Measurements from ENCODE around the gene PAX9. TPM values are rescaled to one million over a fixed set of nuclear protein-coding genes. Genes with fewer than 3 reads are reported as not detected.

The PAX9 gene
- total RNA-seq, 2 donors from 2014 or later: not detected

GRCh38 chr14:36652542-36653201 lies 9.0 kb upstream of the PAX9 start:
- no peak for ATAC-seq (replicated peaks)
- peaks cover 71% of the 10 kb centered on the region for H3K27me3 Mint-ChIP-seq
- H3K4me1 Mint-ChIP-seq: peaks cover 3% of the 10 kb centered on the region
- no peaks in the 10 kb centered on the region for H3K9me3 Mint-ChIP-seq
- H3K4me3 Mint-ChIP-seq: no peak overlapping the region
- H3K36me3 Mint-ChIP-seq (ENCODE audit: low read depth): peaks cover 5% of the 10 kb centered on the region
- no peak overlapping the region for H3K27ac Mint-ChIP-seq

- no peak for ATAC-seq (replicated peaks)
- Mint-ChIP-seq H3K9me3 (no peaks in the 10 kb centered on the region), H3K4me3 (no peak overlapping the region), H3K4me1 (peaks cover under 1% of the 10 kb centered on the region), H3K27me3 (peaks cover 70% of the 10 kb centered on the region), H3K36me3 (ENCODE audit: low read depth) (peaks cover 1% of the 10 kb centered on the region), H3K27ac (no peak overlapping the region)
These were observed 8.2 kb upstream of the PAX9 start for GRCh38 chr14:36653413-36653812.

GRCh38 chr14:36653962-36654793 lies 7.5 kb upstream of the PAX9 start:
- ATAC-seq (replicated peaks): no peak
- Mint-ChIP-seq H3K4me1 (peaks cover 4% of the 10 kb centered on the region), H3K36me3 (ENCODE audit: low read depth) (peaks cover 3% of the 10 kb centered on the region), H3K4me3 (no peak overlapping the region), H3K9me3 (peaks cover 2% of the 10 kb centered on the region), H3K27ac (no peak overlapping the region), H3K27me3 (peaks cover 73% of the 10 kb centered on the region)

- Mint-ChIP-seq H3K27me3 (peaks cover 74% of the 10 kb centered on the region), H3K4me1 (peaks cover 6% of the 10 kb centered on the region), H3K27ac (no peak overlapping the region), H3K9me3 (peaks cover 4% of the 10 kb centered on the region), H3K4me3 (no peak overlapping the region), H3K36me3 (ENCODE audit: low read depth) (peaks cover 4% of the 10 kb centered on the region)
- no peak for ATAC-seq (replicated peaks)
These were observed 6.8 kb upstream of the PAX9 start for GRCh38 chr14:36654794-36655381.

GRCh38 chr14:36655571-36655962 lies 6.1 kb upstream of the PAX9 start:
- H3K27me3 Mint-ChIP-seq: peaks cover 74% of the 10 kb centered on the region
- peak overlapping the region; percentile 18 for H3K4me3 Mint-ChIP-seq
- H3K4me1 Mint-ChIP-seq: peaks cover 6% of the 10 kb centered on the region
- peaks cover 4% of the 10 kb centered on the region for H3K9me3 Mint-ChIP-seq
- peaks cover 4% of the 10 kb centered on the region for H3K36me3 Mint-ChIP-seq (ENCODE audit: low read depth)
- no peak overlapping the region for H3K27ac Mint-ChIP-seq
- ATAC-seq (replicated peaks): no peak

GRCh38 chr14:36655963-36656686 lies 5.5 kb upstream of the PAX9 start:
- Mint-ChIP-seq H3K4me1 (peaks cover 6% of the 10 kb centered on the region), H3K36me3 (ENCODE audit: low read depth) (peaks cover 4% of the 10 kb centered on the region), H3K4me3 (peak overlapping the region; percentile 18), H3K27ac (no peak overlapping the region), H3K27me3 (peaks cover 75% of the 10 kb centered on the region), H3K9me3 (peaks cover 4% of the 10 kb centered on the region)
- no peak for ATAC-seq (replicated peaks)

GRCh38 chr14:36656687-36657398 lies 4.8 kb upstream of the PAX9 start:
- H3K27ac Mint-ChIP-seq: no peak overlapping the region
- peaks cover 75% of the 10 kb centered on the region for H3K27me3 Mint-ChIP-seq
- H3K4me1 Mint-ChIP-seq: peaks cover 11% of the 10 kb centered on the region
- peaks cover 4% of the 10 kb centered on the region for H3K9me3 Mint-ChIP-seq
- peaks cover 10% of the 10 kb centered on the region for H3K36me3 Mint-ChIP-seq (ENCODE audit: low read depth)
- ATAC-seq (replicated peaks): no peak
- H3K4me3 Mint-ChIP-seq: peak overlapping the region; percentile 18

GRCh38 chr14:36657399-36658122 lies 4.1 kb upstream of the PAX9 start:
- H3K4me3 Mint-ChIP-seq: peak overlapping the region; percentile 18
- H3K9me3 Mint-ChIP-seq: peaks cover 4% of the 10 kb centered on the region
- peaks cover 17% of the 10 kb centered on the region for H3K36me3 Mint-ChIP-seq (ENCODE audit: low read depth)
- no peak overlapping the region for H3K27ac Mint-ChIP-seq
- H3K4me1 Mint-ChIP-seq: peaks cover 16% of the 10 kb centered on the region
- no peak for ATAC-seq (replicated peaks)
- H3K27me3 Mint-ChIP-seq: peaks cover 78% of the 10 kb centered on the region

- Mint-ChIP-seq H3K27me3 (peaks cover 76% of the 10 kb centered on the region), H3K36me3 (ENCODE audit: low read depth) (peaks cover 18% of the 10 kb centered on the region), H3K9me3 (peaks cover 4% of the 10 kb centered on the region), H3K4me3 (peak overlapping the region; percentile 48), H3K27ac (no peak overlapping the region), H3K4me1 (peaks cover 16% of the 10 kb centered on the region)
- ATAC-seq (replicated peaks): no peak
These were observed 3.3 kb upstream of the PAX9 start for GRCh38 chr14:36658123-36659009.

GRCh38 chr14:36659010-36659821 lies 2.4 kb upstream of the PAX9 start:
- Mint-ChIP-seq H3K27ac (no peak overlapping the region), H3K36me3 (ENCODE audit: low read depth) (peaks cover 27% of the 10 kb centered on the region)

GRCh38 chr14:36659822-36660735 lies 1.6 kb upstream of the PAX9 start:
- H3K27me3 Mint-ChIP-seq: peaks cover 80% of the 10 kb centered on the region
- peaks cover 29% of the 10 kb centered on the region for H3K36me3 Mint-ChIP-seq (ENCODE audit: low read depth)
- H3K4me3 Mint-ChIP-seq: no peak overlapping the region
- H3K27ac Mint-ChIP-seq: no peak overlapping the region
- ATAC-seq (replicated peaks): no peak
- H3K4me1 Mint-ChIP-seq: peaks cover 16% of the 10 kb centered on the region
- peaks cover 4% of the 10 kb centered on the region for H3K9me3 Mint-ChIP-seq

More at GRCh38 chr14:36659010-36659821, 2.4 kb upstream of the PAX9 start:
- peak overlapping the region; percentile 48 for H3K4me3 Mint-ChIP-seq
- peaks cover 4% of the 10 kb centered on the region for H3K9me3 Mint-ChIP-seq
- peaks cover 77% of the 10 kb centered on the region for H3K27me3 Mint-ChIP-seq
- no peak for ATAC-seq (replicated peaks)
- peaks cover 16% of the 10 kb centered on the region for H3K4me1 Mint-ChIP-seq
